Astrocyte of the hippocampus (primary cell): ENCODE data around the gene ABTB2.
"Not testable (repeated sequence)": the region's sequence is repeated elsewhere in the genome, so short reads cannot be mapped to it uniquely, and the experiment has no call there.

Experiments used
- DNase-seq: peaks from one replicate; pipeline ENCODE4 v3.0.0; 2011; ENCODE audit warnings: low read depth, low spot score

Gene ABTB2

DNA sequence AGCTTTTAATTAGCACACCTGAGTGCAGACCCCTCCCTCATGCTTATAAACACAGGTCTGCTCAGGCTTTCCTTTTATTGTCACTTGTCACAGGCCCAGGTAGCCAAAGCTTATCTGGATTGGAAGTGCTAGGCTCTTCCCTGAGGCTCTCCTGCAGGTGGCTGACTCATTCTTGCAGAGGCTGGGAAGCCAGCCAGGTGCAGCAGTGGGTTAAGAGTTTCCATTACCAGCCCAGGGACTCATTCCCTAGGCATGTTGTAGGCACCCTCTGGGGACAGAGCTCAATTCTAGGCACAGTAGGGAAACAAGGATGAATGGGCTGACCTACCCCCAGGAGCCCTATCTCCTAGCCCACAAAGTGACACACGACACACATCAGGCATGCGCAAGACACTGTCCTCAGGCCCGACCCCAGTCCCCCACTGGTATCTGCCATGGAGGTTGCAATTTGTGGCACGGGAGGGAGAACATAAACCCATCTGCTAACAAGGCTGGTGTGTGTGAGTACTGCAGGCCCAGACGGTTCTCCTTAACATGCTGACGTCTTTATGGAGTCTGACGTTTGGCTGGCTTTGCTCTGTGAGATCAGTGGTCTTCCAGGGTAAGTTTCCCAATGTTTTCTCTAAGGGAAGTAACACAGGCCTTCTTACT lies 94.2 kb downstream of the ABTB2 start:
- DNase-seq = peak; percentile 93

DNA sequence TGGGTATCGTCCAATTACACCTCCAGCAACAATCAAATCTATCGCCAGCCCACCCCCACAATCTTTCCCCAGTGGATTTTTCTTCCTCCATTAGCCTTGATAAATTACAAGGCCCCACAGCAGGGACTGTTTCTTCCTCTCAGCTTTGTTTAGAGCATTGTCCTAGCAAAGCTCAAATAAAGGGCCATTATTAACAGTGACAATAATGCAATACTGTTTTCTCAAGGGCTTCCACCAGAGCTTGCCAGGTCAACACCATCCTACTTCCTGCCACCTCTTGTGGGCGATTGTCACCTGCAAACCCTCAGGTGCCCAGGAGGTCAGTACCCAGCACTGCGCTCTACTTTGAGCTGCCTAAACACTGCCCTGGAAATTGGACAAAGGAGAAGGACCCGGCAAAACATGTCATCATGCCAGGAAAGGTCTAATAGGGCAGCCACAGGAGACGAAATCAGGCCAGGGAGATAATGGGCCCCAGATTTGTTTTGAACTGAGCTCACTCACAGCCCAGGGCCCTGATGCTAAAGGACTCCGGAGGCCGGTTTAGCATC lies 95.2 kb downstream of the ABTB2 start:
- no peak for DNase-seq

DNA sequence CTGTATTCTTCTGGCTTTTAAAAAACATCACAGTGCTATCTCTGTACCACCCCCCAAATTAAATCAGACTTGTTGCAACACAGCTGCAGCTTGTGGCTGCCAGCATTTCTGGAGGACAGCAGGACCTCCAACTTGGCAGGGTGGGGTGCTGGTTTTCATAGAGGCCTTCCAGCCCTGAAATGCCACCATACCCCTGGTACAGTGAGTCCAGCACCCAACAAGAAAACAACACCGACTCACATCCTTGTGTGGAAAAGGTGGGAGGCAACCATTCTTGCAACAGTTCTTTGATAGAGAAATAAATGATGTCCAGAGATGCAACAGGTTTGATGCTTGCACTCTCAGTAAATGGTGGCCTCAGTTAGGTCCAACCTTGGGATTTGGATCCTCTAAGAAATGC lies 96.0 kb downstream of the ABTB2 start:
- DNase-seq = no peak

- no peak for DNase-seq
Observed at GRCh38 chr11:34261095-34261494, 96.7 kb downstream of the ABTB2 start.

DNA sequence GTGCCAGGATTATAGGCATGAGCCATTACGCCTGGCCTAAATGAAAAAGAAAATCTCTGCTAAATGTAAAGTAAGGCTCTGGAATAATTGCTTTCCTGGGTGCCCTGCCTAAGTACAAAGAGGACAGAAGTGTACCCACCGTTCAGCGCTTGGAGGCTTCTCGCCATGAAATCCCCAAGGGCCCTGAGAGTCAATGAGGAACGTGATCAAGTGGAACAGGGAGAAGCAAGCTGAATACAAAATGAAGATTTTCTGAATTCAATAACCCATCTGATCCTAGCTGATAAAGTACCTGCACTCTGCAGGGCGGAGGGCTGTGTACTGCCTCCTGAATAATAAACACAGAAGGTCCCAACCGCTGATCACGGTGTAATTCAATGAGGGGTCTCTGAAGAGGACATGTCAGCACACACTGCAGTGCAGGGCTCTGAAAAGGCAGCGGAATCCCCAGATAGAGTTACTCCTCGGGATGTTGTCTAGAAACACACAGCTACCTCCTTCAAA lies 97.7 kb downstream of the ABTB2 start:
- no peak for DNase-seq

GRCh38 chr11:34259087-34259486 lies 98.7 kb downstream of the ABTB2 start:
- DNase-seq = no peak

GRCh38 chr11:34256626-34257025 lies 101.2 kb downstream of the ABTB2 start:
- no peak for DNase-seq

DNA sequence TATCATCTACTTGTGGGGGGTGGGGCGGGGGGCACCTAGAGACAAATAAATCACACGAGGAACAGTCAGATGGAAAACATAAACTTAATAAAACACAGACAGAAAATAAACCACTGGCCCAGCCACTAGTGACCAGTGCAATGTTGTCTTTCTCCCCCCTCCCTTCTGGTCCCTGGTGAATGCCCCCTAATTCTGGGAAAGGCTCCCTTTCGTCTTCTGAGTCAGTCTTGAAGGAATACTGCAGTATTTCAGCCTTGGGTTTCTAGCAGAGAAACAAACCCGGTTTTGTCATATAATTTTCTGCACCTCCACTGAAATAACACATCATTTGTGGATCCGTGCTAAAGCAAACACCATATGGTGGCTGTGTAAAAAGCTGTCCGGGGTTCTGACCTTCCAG lies 101.7 kb downstream of the ABTB2 start:
- no peak for DNase-seq

- no peak for DNase-seq
Observed at GRCh38 chr11:34255101-34255500, 102.7 kb downstream of the ABTB2 start.

DNA sequence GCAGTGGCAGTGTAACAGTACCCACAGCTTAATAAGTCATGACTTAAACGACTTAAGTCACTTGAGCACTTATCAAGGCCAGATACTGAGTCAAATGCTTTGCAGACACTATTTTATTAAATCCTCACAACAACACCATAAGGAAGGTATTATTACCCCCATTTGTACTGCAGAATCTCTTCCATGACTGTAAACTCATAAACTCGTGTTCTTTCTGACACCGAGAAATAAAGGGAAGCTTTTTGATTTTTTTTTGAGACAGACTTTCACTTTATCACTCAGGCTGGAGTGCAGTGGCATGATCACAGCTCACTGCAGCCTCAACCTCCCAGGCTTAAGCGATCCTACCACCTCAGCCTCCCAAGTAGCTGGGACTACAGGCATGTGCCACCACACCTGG lies 103.8 kb downstream of the ABTB2 start:
- DNase-seq = no peak

- no peak for DNase-seq
Observed at GRCh38 chr11:34252651-34253050, 105.2 kb downstream of the ABTB2 start.

DNA sequence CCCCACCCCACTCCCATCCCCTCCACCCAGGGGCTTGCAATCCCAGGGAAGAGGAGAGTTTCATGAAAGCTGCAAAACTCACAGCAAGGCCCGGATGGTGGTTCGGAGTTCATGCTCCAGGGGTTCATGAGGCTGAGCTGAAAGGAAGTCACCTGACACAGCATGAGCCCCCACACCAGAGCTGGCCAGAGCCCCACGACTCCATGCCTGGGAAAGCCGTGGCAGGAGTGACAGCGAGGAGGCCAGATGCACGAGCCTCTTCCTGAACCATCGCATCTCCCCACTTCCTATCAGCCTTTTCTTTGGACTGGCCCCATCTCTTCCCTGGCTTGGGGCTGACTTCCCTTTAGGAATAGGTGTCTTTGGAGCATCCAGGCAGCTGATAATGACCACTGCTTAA lies 105.8 kb downstream of the ABTB2 start:
- DNase-seq = no peak

- peak; percentile 46 for DNase-seq
Observed at GRCh38 chr11:34251589-34251980, 106.2 kb downstream of the ABTB2 start.

DNA sequence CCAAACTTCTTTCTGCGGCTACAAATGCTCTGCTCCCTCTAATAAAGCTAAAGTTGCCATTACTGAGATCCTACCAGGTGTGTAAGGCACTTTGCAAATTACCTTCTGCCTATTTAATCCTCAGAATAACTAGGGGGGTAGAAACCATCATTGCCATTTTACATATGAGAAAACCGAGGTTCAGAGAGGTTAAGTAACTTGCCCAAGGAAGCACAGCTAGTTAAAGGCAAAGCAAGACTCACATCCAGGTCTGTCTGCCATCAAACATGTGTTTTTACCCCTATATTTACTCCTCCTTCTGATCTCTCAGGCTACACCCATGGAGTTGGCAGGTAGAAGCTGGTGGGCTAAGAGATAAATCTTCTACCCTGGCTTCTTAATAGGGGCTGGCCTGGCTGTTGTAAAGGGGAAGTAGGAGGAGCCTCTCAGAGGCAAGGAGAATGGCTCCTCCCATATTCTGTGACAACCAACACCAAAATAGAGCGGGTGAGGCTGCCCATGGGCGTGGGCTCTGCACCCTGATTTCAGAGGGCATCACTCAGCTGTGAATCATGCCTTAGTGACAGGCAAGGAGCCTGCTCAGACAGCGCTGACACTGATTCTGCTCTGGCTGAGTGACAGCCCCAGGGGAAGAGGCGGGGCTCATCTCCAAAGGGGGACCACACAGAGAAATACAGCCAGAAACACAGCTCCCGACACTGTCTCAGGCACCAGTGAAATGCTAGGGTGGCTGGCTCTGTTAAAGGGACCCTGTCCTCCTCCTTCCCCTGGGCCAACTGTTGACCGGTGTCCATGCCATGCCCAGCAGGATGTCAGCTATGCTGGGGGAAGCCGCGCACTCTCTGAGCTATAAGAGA lies 106.8 kb downstream of the ABTB2 start:
- DNase-seq = peak; percentile 60

DNA sequence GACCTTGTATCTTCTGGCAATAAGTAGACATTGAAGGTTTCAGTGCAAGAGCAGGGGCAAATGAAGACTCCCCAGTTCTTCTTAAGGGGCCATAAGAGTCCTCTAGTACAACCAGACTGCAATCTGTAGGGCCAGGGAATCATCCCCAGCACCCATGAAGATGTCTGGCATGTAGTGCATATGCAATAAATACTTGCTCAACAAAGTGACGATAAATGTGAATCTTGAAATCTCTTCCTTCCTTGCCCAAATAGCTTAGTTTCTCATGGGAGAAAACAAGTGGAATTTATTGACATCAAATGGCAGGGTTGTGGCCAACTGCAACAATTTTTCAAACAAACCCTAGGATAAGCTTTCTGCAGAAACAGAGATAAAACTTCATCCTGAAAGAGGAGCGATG lies 107.6 kb downstream of the ABTB2 start:
- no peak for DNase-seq

DNA sequence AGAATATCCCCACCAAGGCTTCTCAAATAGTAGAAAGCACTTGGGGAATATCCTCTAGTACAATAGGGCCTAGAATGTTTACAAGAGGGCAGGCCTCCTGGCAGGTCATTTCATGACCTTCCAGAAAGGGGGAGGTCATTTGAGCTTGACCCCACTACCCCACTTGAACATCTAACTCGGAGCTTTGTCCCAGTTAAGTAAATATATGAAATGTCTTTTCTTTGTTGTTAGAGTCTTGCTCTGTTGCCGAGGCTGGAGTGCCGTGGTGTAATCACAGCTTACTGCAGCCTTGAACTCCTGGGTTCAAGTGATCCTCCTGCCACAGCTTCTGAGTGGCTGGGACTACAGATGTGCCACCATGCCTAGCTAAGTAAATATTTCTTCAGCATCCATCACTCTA lies 108.4 kb downstream of the ABTB2 start:
- DNase-seq = no peak

- not testable (repeated sequence) for DNase-seq
Observed at GRCh38 chr11:34246511-34246910, 111.3 kb downstream of the ABTB2 start.

GRCh38 chr11:34245041-34245440 lies 112.8 kb downstream of the ABTB2 start:
- no peak for DNase-seq

DNA sequence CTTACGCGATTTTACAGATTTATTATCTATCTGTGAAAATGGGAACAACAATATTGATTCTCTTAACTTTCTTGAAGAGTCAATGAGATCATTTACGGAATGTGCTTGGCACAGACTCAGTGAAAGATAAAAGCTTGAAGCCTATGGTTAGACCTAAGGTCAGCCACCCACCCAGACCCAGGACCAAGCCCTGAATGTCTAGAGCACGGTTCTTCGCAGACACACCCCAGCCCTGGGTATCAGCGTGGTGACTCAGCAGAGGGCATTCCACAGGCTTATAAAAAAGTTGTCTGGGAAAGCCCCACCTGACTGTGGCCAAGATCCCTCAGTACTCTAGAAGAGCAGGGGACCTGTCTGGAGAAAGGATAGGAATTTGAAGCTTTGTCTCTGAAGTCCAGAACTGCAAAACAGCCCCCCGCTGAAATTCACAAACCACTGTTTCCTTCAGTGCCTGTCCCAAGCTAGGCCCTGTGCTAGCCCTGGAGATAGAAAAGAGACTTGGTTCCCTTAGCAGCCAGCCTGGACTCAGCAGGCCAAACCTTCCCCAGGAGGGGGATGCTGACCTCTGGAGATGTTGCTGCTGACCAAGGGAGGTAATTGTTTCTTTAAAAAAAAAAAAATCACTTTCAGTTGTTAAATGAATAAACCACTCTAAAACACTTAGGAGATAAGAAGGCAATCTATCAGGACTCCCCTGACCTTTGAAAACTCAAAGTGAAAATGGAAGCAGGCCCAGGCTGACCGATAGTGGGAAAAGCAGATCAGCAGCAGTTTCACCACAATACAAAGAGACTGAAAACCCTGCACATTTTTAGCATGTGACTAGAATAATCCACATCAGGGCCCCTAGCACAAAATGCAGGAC lies 114.0 kb downstream of the ABTB2 start:
- DNase-seq = peak; percentile 90

DNA sequence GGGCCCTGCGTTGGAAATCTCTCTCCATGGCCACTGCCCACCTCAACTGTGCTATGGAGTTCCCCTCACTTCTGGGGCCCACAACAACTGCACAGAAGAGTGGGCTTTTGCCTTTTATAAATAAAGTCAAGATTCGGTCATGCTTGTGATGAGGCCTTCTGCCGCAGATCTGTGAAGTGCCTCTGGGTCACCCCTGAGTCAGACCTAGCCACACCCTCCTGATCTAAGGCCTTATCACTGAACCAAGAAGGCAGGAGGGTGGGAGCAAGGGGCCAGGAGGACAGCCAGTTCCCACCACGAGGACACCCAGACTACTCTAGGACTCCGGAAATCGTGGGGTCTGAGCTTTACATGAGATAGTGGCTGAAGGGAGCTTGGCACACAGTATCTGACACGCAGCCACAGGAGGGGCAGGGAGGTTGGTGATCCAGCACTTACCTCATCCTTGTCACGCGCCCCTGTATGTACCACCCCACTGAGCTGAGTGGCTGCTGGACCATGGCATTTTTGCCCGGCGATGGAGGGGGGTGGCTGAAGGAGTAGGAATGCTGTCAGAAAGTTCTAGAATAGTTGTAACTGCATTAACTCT lies 115.7 kb downstream of the ABTB2 start:
- DNase-seq = peak; percentile 29

GRCh38 chr11:34240150-34240494 lies 117.7 kb downstream of the ABTB2 start:
- no peak for DNase-seq
